GM18517 (cell line): ENCODE results near the gene PRKD1.
"Not testable (repeated sequence)": the region's sequence is repeated elsewhere in the genome, so short reads cannot be mapped to it uniquely, and the experiment has no call there.

ENCODE experiments used
- ATAC-seq: cut with Tn5 transposase; IDR thresholded peaks from one replicate; pipeline ENCODE4 v1.9.1; 2021; ENCODE audit warnings: mild to moderate bottlenecking, moderate library complexity; ENCODE audit not compliant: unreplicated experiment

PRKD1 gene

GRCh38 chr14:29840369-29840892 lies 87.2 kb downstream of the PRKD1 start:
- ATAC-seq, result not testable (repeated sequence)

GRCh38 chr14:29839691-29840090 lies 88.0 kb downstream of the PRKD1 start:
- ATAC-seq, result not testable (repeated sequence)

- no peak for ATAC-seq
Observed at GRCh38 chr14:29838752-29839151, 88.9 kb downstream of the PRKD1 start.

GRCh38 chr14:29836395-29836794 lies 91.3 kb downstream of the PRKD1 start:
- no peak for ATAC-seq

- no peak for ATAC-seq
Observed at GRCh38 chr14:29832042-29832441, 95.6 kb downstream of the PRKD1 start.

GRCh38 chr14:29829851-29830250 lies 97.8 kb downstream of the PRKD1 start:
- no peak for ATAC-seq

- no peak for ATAC-seq
Observed at GRCh38 chr14:29823816-29824215, 103.8 kb downstream of the PRKD1 start.

GRCh38 chr14:29822430-29822709 lies 105.3 kb downstream of the PRKD1 start:
- no peak for ATAC-seq

DNA sequence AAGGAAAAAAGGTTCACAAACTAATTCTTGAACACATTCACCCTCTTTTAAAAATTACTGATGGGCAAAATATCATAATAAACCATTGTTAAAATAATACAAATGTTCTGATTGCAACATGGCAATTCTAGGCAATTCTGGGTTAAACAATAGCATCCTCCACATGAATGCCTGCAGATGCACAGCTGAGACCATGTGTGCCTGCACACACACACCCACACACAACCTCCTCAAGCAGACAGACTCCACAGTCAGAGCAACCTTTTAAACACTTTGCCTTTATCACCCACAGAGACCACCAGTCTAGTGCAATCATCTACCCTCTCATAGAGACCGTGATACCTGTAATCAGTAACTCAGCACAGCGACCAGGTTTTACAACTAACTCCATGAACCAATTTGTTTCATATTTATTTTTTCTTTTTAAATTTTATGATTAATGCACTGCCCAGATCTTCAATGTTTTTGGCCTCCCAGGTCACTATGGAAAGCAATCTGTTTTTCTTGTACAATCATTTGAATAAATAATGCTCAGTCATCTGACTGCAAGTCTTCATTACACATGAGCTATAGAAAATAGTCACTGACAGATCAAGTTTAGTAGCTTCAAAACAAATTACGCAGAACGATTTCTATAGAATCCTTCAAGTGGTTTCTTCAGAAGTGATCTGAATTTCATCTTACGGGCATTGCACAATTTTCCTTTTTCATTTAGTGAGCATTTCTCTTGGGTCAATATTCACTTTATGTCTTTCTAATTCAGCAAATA lies 105.8 kb downstream of the PRKD1 start:
- ATAC-seq, result no peak

- no peak for ATAC-seq
Observed at GRCh38 chr14:29821242-29821641, 106.4 kb downstream of the PRKD1 start.

DNA sequence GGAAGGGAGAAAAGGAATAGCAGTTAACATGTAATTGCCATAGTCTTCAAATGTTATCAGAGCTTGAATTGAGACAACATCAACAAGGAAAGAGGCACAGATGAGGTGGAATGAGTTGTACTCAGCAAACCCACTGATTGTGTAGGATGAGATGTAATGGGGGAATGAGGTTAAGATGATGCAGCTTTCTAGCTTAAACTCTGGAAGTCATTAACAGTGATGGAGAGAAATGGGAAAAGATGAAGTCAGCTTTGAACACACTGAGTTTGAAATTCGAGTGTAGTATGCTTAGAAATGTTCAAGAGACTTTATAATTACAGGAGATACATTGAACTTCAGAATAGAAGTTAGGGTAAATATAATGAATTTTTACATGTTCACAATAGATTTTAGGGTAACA lies 106.9 kb downstream of the PRKD1 start:
- no peak for ATAC-seq

DNA sequence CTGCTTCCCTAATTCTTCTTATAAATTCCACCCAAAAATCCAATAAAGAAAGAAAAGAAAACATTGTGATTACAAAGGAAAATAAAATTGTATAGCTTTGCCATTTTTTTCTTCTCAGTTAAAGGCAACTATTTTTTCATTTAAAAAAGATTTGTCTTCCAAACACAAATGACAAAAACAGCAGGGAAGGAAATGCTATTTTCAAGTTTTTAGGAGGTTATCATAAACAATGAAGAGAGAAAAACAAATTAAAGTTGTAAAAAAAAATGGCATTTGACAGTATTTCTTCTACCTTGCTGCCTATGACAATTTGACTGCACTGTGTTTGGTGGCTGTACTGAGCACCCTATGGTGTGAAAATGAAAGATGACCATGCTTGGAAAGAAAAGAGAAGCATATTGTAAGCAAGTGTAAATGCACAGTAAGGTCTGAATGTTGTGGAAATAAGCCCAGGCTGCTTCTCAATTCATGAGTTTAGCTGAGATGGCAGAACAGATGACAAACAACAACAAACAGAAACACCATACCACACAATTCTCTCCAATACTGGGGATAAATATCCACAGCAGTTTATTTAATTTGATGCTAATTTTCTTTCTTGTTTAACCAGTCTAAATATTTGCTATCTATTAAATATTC lies 109.8 kb downstream of the PRKD1 start:
- ATAC-seq, result no peak

GRCh38 chr14:29815016-29815674 lies 112.5 kb downstream of the PRKD1 start:
- ATAC-seq, result no peak

DNA sequence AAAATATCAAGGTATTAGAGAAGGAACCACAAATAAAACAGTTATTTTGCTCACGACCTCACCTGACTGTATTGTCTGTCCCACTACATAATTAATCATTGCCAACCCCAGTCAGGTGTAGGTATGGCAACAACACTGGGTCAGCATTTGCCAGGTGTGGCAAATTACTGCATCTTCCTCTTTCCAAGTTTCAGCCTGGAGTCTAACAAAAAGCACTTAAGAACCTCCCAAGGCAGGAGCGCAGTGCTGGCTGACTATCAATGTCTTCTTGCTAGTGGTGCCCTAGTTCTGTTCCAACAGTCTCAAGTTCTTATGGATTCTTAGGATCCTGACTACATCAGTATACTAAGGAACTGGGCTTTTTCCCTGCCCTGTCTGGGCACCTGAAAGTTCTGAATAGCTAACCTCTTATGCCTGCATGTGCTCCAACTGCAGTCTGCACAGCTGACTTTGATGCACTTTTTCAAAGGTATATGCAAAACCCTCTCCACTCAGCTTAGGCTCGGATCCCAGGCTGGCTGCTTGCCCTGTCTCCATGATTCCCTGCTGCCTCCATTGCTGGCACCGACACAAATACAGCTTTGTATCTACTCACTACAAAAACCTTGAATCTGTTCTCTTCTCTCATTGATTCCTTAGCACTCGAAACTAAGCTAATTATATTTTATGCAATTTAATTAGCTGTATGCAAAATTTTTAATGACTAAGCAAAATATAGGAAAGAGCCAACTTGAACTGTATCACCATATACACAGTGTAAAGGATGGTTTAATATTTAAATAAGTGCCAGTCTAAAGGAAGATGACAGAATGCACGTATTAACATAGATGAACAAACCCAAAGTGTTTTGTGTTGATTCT lies 113.3 kb downstream of the PRKD1 start:
- ATAC-seq, result no peak

DNA sequence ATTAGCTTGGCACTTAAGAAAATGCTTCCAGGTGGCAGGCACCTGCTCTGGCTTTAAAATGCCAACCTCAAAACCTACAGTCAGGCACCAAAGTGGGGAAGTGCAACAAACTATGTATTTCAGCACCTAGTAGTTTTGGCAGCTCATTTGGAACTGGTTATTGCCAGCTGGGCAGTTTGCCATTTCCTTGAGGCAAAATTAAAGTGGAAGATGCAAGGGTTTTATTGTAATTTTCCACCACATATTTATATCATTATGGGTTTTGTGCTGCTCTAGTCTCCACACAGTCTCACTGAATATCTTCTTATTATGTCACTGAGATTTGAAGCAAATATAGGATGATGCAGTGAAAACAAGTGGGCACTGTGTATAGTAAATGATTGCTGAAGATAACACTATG lies 117.0 kb downstream of the PRKD1 start:
- no peak for ATAC-seq

GRCh38 chr14:29810064-29810463 lies 117.6 kb downstream of the PRKD1 start:
- no peak for ATAC-seq

DNA sequence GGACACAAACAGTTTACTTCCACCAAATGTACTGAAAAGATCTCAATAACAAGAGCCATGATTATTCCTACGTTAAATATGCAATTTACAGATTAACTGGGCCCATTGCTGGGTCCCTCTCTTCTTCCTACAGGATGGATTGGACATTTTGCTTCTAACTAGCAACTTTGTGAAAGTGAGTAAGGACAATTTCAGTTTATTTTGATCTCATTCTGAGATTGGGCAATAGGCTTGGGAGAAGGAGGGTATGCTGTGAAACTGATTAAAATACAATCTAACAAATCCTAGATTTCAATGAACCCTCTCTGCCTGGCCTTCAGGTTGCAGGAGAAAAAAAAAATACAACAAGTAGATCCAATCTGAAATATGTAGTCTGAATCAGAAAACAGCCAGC lies 121.5 kb downstream of the PRKD1 start:
- no peak for ATAC-seq

DNA sequence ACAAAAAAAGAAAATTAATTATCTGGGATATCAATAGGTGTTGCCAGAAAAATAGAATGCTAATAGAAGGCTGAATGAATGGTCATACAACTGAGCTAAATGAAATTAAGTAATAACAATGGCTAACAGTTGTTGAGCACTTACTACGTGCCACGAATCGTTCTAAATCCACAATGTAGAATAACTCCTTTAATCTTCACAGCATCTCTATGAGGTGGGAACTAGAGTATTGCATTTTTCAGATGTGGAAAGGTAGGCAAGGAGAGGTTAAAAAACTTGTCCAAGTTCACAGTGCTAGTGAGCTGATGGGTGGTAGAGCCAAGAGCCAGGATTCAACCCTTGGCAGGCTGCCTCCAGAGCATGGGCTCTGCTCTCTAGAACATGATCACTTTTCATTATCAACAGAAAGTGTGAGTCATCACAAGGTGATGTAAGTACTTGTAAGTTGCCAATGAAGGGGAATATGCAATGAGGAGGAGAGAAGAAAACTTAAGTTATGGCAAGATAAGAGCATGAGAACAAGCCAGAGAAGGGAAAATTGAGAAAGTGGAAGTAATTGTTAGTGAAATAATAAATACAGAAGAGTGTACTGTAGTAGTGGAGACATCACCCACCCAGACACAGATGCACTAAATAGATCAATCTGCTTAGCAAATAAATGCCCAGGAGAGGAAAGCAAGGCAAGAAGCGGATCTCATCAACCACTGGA lies 122.1 kb downstream of the PRKD1 start:
- ATAC-seq, result no peak

DNA sequence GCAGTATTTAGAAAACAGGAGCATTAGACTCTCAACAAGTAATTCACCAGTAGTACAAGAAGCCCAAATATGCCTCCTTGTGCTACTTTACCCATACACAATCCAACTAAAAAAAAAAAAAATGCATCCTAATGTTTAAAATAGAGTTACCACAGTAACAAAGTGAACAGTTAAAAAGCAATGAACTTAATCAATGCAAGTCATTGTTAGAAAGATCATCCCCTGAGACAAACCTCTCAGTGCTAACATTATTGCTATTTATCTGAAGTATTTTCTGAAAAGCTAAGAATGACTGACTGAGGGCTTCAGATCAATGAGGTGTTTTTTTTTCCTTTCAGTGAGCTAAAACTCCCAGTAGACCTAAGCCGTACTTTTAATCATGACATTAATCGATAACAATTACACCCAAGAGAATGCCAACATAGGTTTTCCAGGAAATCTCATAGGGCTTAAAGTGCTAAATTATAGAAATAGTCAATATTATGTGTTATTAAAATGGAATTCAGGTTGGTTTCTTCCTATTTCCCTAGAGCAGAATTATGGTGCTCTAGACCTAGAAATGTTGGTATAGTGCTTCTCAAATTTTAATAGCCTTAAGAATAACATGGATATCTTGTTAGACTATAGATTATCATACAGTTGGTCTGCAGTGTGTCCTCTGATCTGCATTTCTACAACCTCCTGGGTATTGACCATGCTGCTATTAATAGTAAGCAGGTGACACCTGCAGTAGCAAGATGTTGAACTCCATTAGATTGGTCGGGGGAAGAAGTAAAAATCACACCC lies 123.0 kb downstream of the PRKD1 start:
- ATAC-seq, result no peak

DNA sequence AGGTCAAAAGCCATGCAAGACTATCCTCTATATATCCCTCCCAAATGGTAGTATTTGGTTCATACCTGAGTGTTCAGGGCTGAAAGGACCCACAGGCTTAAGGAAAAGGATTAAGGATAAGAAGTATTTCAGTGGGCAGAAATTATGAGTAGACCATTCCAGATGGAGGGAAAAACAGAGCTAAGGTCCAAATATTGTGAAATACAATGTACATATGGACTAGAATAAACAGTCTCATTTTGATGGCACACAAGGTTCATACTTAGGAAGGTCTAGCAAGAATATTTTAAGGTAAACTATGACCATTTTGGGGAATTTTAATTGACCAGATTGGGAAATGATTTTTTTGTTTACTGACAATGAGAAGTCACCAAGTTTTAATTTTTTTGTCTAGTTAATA lies 124.6 kb downstream of the PRKD1 start:
- ATAC-seq, result no peak
